HFF-Myc (cell line): Measurements from ENCODE around the gene CDH22.

Experiments used
- DNase-seq: peaks from one replicate; pipeline ENCODE4 v3.0.0-alpha.2; 2011; ENCODE audit warnings: low read depth; ENCODE audit errors: extremely low read depth
- H3K4me3 ChIP-seq: replicated peaks from 2 replicates; pipeline ENCODE4 v1.5.1; 2011; ENCODE audit warnings: low read depth, mild to moderate bottlenecking, control low read depth, low read length
- CTCF ChIP-seq: IDR thresholded peaks from 2 replicates; pipeline ENCODE4 v1.5.1; 2012; ENCODE audit warnings: mild to moderate bottlenecking, low read depth, low read length, control low read depth; ENCODE audit errors: missing control alignments

Gene CDH22

GRCh38 chr20:46230801-46231282 is 77.5 kb downstream of the CDH22 start:
- no peak overlapping the region for H3K4me3 ChIP-seq
- no peak for DNase-seq
- TF ChIP-seq CTCF, result no peak

- no peak for TF ChIP-seq CTCF
- no peak for DNase-seq
- no peak overlapping the region for H3K4me3 ChIP-seq
Measured at GRCh38 chr20:46230106-46230491, 78.2 kb downstream of the CDH22 start.

- no peak for TF ChIP-seq CTCF
- DNase-seq, result no peak
- no peak overlapping the region for H3K4me3 ChIP-seq
Measured at GRCh38 chr20:46229478-46230105, 78.7 kb downstream of the CDH22 start.

GRCh38 chr20:46228670-46229069 is 79.6 kb downstream of the CDH22 start:
- no peak for DNase-seq
- H3K4me3 ChIP-seq, result no peak overlapping the region
- no peak for TF ChIP-seq CTCF

- TF ChIP-seq CTCF, result no peak
- DNase-seq, result no peak
Measured at GRCh38 chr20:46227272-46227767, 81.0 kb downstream of the CDH22 start.

GRCh38 chr20:46226602-46227001 is 81.7 kb downstream of the CDH22 start:
- no peak overlapping the region for H3K4me3 ChIP-seq
- DNase-seq, result no peak
- no peak for TF ChIP-seq CTCF

More at GRCh38 chr20:46227272-46227767, 81.0 kb downstream of the CDH22 start:
- H3K4me3 ChIP-seq, result no peak overlapping the region
